Fibroblast of peridontal ligament (primary cell): ENCODE results near the gene KCTD21.

Source experiments
- DNase-seq: peaks from one replicate; pipeline ENCODE4 v3.0.0-alpha.2; 2010; ENCODE audit errors: extremely low read depth

The KCTD21 gene

GRCh38 chr11:78200553-78200952, 12.1 kb upstream of the KCTD21 start:
- no peak for DNase-seq

GRCh38 chr11:78200061-78200460, 11.6 kb upstream of the KCTD21 start:
- DNase-seq, result no peak

- DNase-seq, result no peak
These were observed 11.2 kb upstream of the KCTD21 start for GRCh38 chr11:78199653-78200015.

GRCh38 chr11:78199015-78199652, 10.7 kb upstream of the KCTD21 start:
- no peak for DNase-seq

- DNase-seq, result no peak
These were observed 9.4 kb upstream of the KCTD21 start for GRCh38 chr11:78197816-78198215.

GRCh38 chr11:78196661-78197091, 8.2 kb upstream of the KCTD21 start:
- no peak for DNase-seq

- no peak for DNase-seq
These were observed 7.6 kb upstream of the KCTD21 start for GRCh38 chr11:78195917-78196560.

GRCh38 chr11:78194490-78194889, 6.1 kb upstream of the KCTD21 start:
- DNase-seq, result no peak

GRCh38 chr11:78193806-78194205, 5.4 kb upstream of the KCTD21 start:
- DNase-seq, result no peak

GRCh38 chr11:78192911-78193351, 4.5 kb upstream of the KCTD21 start:
- peak; percentile 70 for DNase-seq

GRCh38 chr11:78192223-78192719, 3.8 kb upstream of the KCTD21 start:
- DNase-seq, result no peak

GRCh38 chr11:78190871-78191538, 2.6 kb upstream of the KCTD21 start:
- no peak for DNase-seq

- no peak for DNase-seq
These were observed 1.9 kb upstream of the KCTD21 start for GRCh38 chr11:78190374-78190773.

GRCh38 chr11:78189851-78190250, 1.4 kb upstream of the KCTD21 start:
- DNase-seq, result no peak

GRCh38 chr11:78189174-78189724, 823 bp upstream of the KCTD21 start:
- no peak for DNase-seq

- DNase-seq, result no peak
These were observed 800 bp downstream of the KCTD21 start for GRCh38 chr11:78187366-78188285.

GRCh38 chr11:78181185-78181584, 7.2 kb downstream of the KCTD21 start:
- DNase-seq, result peak; percentile 44

- DNase-seq, result no peak
These were observed 7.7 kb downstream of the KCTD21 start for GRCh38 chr11:78180751-78181150.

- no peak for DNase-seq
These were observed 8.9 kb downstream of the KCTD21 start for GRCh38 chr11:78179459-78180071.

GRCh38 chr11:78177216-78177615, 11.2 kb downstream of the KCTD21 start:
- DNase-seq, result no peak

- DNase-seq, result no peak
These were observed 11.8 kb downstream of the KCTD21 start for GRCh38 chr11:78176605-78177141.
